Mucosa of rectum (tissue), 2 donors: ENCODE results near the gene NAALADL1.

Source experiments
- H3K27ac ChIP-seq, 2 donors: one replicate each; pipeline ENCODE4 v1.7.0; 2013; ENCODE audit warnings: inconsistent platforms in 2 of 2, low read depth in 2 of 2, low read length in 2 of 2
- H3K27me3 ChIP-seq, 2 donors: one replicate each; pipeline ENCODE4 v1.7.0; 2013; ENCODE audit warnings: low read length in 2 of 2; ENCODE audit not compliant: control insufficient read depth in 2 of 2, insufficient read depth in 2 of 2
- H3K36me3 ChIP-seq, 2 donors: one replicate each; pipeline ENCODE4 v1.7.0; 2013; ENCODE audit warnings: low read length in 2 of 2; ENCODE audit not compliant: control insufficient read depth in 2 of 2, insufficient read depth in 2 of 2
- H3K4me1 ChIP-seq, 2 donors: one replicate each; pipeline ENCODE4 v1.7.0; 2013; ENCODE audit warnings: low read length in 2 of 2, mild to moderate bottlenecking in 1 of 2; ENCODE audit not compliant: control insufficient read depth in 2 of 2, insufficient read depth in 2 of 2
- H3K4me3 ChIP-seq, 2 donors: one replicate each; pipeline ENCODE4 v1.7.0; 2013; ENCODE audit warnings: low read length in 2 of 2
- H3K9ac ChIP-seq, 2 donors: one replicate each; pipeline ENCODE4 v1.7.0; 2013; ENCODE audit warnings: low read length in 2 of 2, low read depth in 1 of 2, mild to moderate bottlenecking in 1 of 2
- H3K9me3 ChIP-seq, 2 donors: one replicate each; pipeline ENCODE4 v1.7.0; 2013; ENCODE audit warnings: low read length in 2 of 2; ENCODE audit not compliant: control insufficient read depth in 2 of 2
- donor health status: healthy.
- donor health status: Normal muscosa, but diverticular disease.

The NAALADL1 gene

GRCh38 chr11:65058419-65059054, at the start of gene NAALADL1:
TSS of gene NAALADL1 (minus strand) at chr11:65058553. CDS start at chr11:65058521, 32 bp downstream.
- no peaks in the 10 kb centered on the region for H3K9me3 ChIP-seq
- no peak within 1 kb of the TSS for H3K27ac ChIP-seq
- no peaks in the 10 kb centered on the region for H3K27me3 ChIP-seq
- H3K4me3 ChIP-seq: no peak within 1 kb of the TSS
- no peaks in the 10 kb centered on the region for H3K36me3 ChIP-seq
- peaks cover 5 to 11% of the 10 kb centered on the region in 2 donors for H3K4me1 ChIP-seq
- H3K9ac ChIP-seq: no peak within 1 kb of the TSS

- H3K36me3 ChIP-seq: peaks cover 23 to 25% of the 10 kb centered on the region in 2 donors
- no peaks in the 10 kb centered on the region for H3K27me3 ChIP-seq
- no peak overlapping the region for H3K27ac ChIP-seq
- no peak overlapping the region for H3K9ac ChIP-seq
- H3K9me3 ChIP-seq: no peaks in the 10 kb centered on the region
- peaks cover 16 to 17% of the 10 kb centered on the region in 2 donors for H3K4me1 ChIP-seq
- H3K4me3 ChIP-seq: no peak overlapping the region
These were observed 49.6 kb upstream of the NAALADL1 start for GRCh38 chr11:65107751-65108468.

GRCh38 chr11:65107078-65107477, 48.7 kb upstream of the NAALADL1 start:
- Histone ChIP-seq H3K36me3 (peaks cover 23 to 31% of the 10 kb centered on the region in 2 donors), H3K4me1 (peaks cover 10 to 11% of the 10 kb centered on the region in 2 donors), H3K27me3 (no peaks in the 10 kb centered on the region), H3K9me3 (no peaks in the 10 kb centered on the region), H3K4me3 (no peak overlapping the region), H3K27ac (no peak overlapping the region), H3K9ac (no peak overlapping the region)

GRCh38 chr11:65104628-65105027, 46.3 kb upstream of the NAALADL1 start:
- Histone ChIP-seq H3K27ac (no peak overlapping the region), H3K4me1 (no peaks in the 10 kb centered on the region), H3K36me3 (peaks cover 18 to 28% of the 10 kb centered on the region in 2 donors), H3K9me3 (no peaks in the 10 kb centered on the region), H3K9ac (no peak overlapping the region), H3K4me3 (no peak overlapping the region), H3K27me3 (no peaks in the 10 kb centered on the region)

- H3K9me3 ChIP-seq: no peaks in the 10 kb centered on the region
- H3K4me1 ChIP-seq: no peaks in the 10 kb centered on the region
- H3K4me3 ChIP-seq: no peak overlapping the region
- H3K27me3 ChIP-seq: no peaks in the 10 kb centered on the region
- no peak overlapping the region for H3K9ac ChIP-seq
- H3K36me3 ChIP-seq: peaks cover 11 to 20% of the 10 kb centered on the region in 2 donors
- H3K27ac ChIP-seq: no peak overlapping the region
These were observed 45.1 kb upstream of the NAALADL1 start for GRCh38 chr11:65103476-65103875.

GRCh38 chr11:65102142-65103095, 44.1 kb upstream of the NAALADL1 start:
- Histone ChIP-seq H3K36me3 (peaks cover 12 to 25% of the 10 kb centered on the region in 2 donors), H3K27ac (no peak overlapping the region), H3K9ac (no peak overlapping the region), H3K4me3 (no peak overlapping the region), H3K9me3 (no peaks in the 10 kb centered on the region), H3K27me3 (no peaks in the 10 kb centered on the region), H3K4me1 (peaks cover 0 to under 1% of the 10 kb centered on the region in 2 donors)

- no peaks in the 10 kb centered on the region for H3K9me3 ChIP-seq
- H3K4me1 ChIP-seq: peaks cover 8% of the 10 kb centered on the region in 2 donors
- H3K4me3 ChIP-seq: no peak overlapping the region
- no peak overlapping the region for H3K9ac ChIP-seq
- H3K27me3 ChIP-seq: no peaks in the 10 kb centered on the region
- H3K27ac ChIP-seq: no peak overlapping the region
- H3K36me3 ChIP-seq: peaks cover 8 to 25% of the 10 kb centered on the region in 2 donors
These were observed 42.5 kb upstream of the NAALADL1 start for GRCh38 chr11:65100674-65101350.

- Histone ChIP-seq H3K36me3 (peaks cover 5 to 13% of the 10 kb centered on the region in 2 donors), H3K27ac (peak overlapping the region; percentile 89 to 91), H3K4me1 (peaks cover 11 to 12% of the 10 kb centered on the region in 2 donors), H3K9ac (peak overlapping the region; percentile 52 to 82), H3K4me3 (peak overlapping the region; percentile 85 to 87), H3K9me3 (no peaks in the 10 kb centered on the region), H3K27me3 (no peaks in the 10 kb centered on the region)
These were observed 38.6 kb upstream of the NAALADL1 start for GRCh38 chr11:65096926-65097325.

- Histone ChIP-seq H3K36me3 (peaks cover 5 to 13% of the 10 kb centered on the region in 2 donors), H3K4me1 (peaks cover 11 to 12% of the 10 kb centered on the region in 2 donors), H3K4me3 (peak within 1 kb of the TSS; percentile 85 to 87), H3K27me3 (no peaks in the 10 kb centered on the region), H3K9me3 (no peaks in the 10 kb centered on the region), H3K27ac (peak within 1 kb of the TSS; percentile 89 to 91), H3K9ac (peak within 1 kb of the TSS; percentile 82 to 88)
These were observed 37.8 kb upstream of the NAALADL1 start, which contains the start of gene VPS51 for GRCh38 chr11:65095974-65096806. TSS of gene VPS51 (plus strand) at chr11:65096214. CDS start at chr11:65096251, 37 bp downstream.
